Measurements from ENCODE around the gene UBL7. TPM values are rescaled to one million over a fixed set of nuclear protein-coding genes. Genes with fewer than 3 reads are reported as not detected.

Gene UBL7
- total RNA-seq, 1 donor from 2014 or later = 39.8 TPM

DNA sequence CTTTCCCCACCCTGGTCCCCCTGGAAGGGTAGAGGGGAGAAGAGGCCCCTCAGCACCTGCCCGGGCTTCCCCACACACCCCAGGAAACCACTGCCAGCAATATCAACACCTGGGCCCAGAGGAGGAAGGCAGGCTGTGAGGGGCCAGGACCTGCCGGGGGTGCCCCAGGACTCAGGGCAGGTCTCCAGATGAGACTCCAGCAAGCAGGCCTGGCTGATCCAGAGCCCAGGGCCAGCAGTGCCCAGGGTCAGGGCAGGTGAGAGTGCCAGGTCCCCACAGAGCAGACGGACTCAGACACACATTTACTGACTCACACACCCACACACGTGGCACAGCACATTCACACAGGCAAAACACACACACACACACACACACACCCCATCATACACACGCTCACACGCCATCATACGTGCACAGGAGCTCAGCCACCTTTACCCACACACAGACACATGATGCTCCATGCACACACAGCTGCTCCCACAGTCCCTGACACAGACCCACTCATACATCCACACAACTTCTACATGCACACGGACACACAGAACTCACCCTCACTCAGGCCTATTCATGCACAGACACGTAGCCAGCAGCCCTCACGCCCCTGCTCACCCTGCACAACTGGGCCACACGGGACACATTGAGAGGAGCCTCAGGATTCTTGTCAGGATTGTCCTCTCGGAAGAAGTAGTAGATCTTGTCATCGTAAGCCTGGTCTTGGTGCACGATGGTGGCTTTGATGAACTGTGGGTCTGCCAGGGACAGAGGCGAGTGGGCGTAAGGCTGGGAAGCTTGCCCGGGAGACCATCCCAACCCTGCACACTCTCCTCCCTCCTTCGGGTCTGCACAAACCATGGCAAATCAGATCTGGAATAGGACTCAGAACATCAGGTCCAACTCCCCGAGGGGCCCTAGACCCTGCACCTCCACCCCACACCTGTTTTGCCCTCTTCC lies 44.7 kb downstream of the UBL7 start:
- no peak overlapping the region for H3K4me3 ChIP-seq
- DNase-seq (ENCODE audit: extremely low spot score in 2 of 2) = no peak
- no peaks in the 10 kb centered on the region for H3K9me3 ChIP-seq
- no peaks in the 10 kb centered on the region for H3K27me3 ChIP-seq
- no peaks in the 10 kb centered on the region for H3K36me3 ChIP-seq
- H3K4me1 ChIP-seq = no peaks in the 10 kb centered on the region
- intact Hi-C loops (cut with DNase I) = no loop called here
- TF ChIP-seq POLR2A (IDR thresholded peaks at IDR 0.05) = no peak
- TF ChIP-seq, protein P1, sequence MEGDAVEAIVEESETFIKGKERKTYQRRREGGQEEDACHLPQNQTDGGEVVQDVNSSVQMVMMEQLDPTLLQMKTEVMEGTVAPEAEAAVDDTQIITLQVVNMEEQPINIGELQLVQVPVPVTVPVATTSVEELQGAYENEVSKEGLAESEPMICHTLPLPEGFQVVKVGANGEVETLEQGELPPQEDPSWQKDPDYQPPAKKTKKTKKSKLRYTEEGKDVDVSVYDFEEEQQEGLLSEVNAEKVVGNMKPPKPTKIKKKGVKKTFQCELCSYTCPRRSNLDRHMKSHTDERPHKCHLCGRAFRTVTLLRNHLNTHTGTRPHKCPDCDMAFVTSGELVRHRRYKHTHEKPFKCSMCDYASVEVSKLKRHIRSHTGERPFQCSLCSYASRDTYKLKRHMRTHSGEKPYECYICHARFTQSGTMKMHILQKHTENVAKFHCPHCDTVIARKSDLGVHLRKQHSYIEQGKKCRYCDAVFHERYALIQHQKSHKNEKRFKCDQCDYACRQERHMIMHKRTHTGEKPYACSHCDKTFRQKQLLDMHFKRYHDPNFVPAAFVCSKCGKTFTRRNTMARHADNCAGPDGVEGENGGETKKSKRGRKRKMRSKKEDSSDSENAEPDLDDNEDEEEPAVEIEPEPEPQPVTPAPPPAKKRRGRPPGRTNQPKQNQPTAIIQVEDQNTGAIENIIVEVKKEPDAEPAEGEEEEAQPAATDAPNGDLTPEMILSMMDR (IDR thresholded peaks at IDR 0.05) = no peak
- TF ChIP-seq POLR2AphosphoS5 (IDR thresholded peaks at IDR 0.05; ENCODE audit: insufficient read depth in 1 of 2, low read depth in 1 of 2) = no peak
- no peak overlapping the region for H3K27ac ChIP-seq

DNA sequence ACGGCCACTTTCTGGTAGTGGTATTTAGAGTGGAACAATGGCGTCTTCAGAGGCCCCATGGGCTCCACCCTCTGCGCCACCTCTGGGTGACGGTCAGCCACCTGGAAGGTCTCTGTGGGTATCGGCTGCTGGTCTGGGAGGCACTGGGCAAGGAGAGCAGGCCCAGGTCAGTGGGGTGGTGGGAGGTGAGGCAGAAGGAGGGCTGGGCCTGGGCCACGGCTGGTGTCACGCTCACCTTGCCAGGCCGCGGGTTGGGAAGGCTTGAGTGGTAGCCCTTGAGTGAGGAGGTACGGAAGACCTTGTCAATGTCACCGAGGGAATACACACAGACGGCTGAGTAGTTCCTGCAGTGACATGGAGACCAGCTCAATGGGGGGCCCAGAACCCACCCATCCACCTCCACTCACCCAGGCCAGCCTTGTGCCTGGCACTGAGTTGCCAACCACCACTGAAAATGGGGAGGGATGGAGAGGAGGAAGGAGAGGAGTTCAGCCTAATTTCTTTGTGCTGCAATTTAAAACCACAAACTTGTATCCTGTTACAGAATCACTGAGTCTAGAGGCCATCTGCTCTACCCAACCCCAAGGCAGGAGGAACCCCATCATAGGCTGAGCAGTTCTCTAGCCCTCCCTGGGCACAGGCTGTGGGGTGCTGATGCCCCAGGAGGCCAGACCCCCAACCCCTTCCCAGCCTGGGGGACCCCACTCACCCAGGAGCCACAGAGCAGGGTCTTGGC lies 46.2 kb downstream of the UBL7 start:
- no peak overlapping the region for H3K27ac ChIP-seq
- H3K27me3 ChIP-seq = no peaks in the 10 kb centered on the region
- H3K36me3 ChIP-seq = no peaks in the 10 kb centered on the region
- H3K4me3 ChIP-seq = no peak overlapping the region
- TF ChIP-seq POLR2A (IDR thresholded peaks at IDR 0.05) (no peak), POLR2AphosphoS5 (IDR thresholded peaks at IDR 0.05; ENCODE audit: insufficient read depth in 1 of 2, low read depth in 1 of 2) (no peak)
- TF ChIP-seq, protein P1 (IDR thresholded peaks at IDR 0.05) = no peak
- intact Hi-C loops (cut with DNase I) = no loop called here
- H3K4me1 ChIP-seq = no peaks in the 10 kb centered on the region
- DNase-seq (ENCODE audit: extremely low spot score in 2 of 2) = no peak
- H3K9me3 ChIP-seq = no peaks in the 10 kb centered on the region

DNA sequence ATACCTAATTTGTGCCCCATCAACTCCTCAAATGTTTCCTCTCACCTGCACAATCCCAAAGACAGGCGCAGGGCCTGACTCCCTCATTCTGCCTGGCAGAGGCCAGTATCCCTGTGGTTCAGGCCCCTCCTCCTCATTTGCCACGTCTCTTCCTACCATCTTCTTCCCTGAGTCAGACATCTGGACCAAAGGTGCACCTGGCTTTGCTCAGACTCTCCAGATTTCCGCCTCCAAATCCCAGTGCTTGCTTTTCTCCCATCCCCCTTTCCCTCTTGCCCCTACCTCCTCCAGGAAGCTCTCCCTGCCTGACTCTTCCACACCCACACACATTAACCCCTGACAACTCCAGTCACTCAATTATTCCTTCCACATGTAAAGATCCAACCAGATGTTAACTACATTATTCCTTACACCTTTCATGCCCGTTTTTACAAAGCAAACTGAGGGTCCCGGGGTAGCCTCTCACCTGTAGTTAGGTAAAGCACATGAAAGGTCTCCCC lies 46.8 kb downstream of the UBL7 start:
- Histone ChIP-seq H3K4me1 (no peaks in the 10 kb centered on the region), H3K9me3 (no peaks in the 10 kb centered on the region), H3K4me3 (no peak overlapping the region), H3K27me3 (no peaks in the 10 kb centered on the region), H3K27ac (no peak overlapping the region), H3K36me3 (no peaks in the 10 kb centered on the region)
- no peak for TF ChIP-seq POLR2A (IDR thresholded peaks at IDR 0.05)
- TF ChIP-seq, protein P1 (IDR thresholded peaks at IDR 0.05) = no peak
- TF ChIP-seq POLR2AphosphoS5 (IDR thresholded peaks at IDR 0.05; ENCODE audit: insufficient read depth in 1 of 2, low read depth in 1 of 2) = no peak
- no peak for DNase-seq (ENCODE audit: extremely low spot score in 2 of 2)
- intact Hi-C loops (cut with DNase I) = no loop called here

DNA sequence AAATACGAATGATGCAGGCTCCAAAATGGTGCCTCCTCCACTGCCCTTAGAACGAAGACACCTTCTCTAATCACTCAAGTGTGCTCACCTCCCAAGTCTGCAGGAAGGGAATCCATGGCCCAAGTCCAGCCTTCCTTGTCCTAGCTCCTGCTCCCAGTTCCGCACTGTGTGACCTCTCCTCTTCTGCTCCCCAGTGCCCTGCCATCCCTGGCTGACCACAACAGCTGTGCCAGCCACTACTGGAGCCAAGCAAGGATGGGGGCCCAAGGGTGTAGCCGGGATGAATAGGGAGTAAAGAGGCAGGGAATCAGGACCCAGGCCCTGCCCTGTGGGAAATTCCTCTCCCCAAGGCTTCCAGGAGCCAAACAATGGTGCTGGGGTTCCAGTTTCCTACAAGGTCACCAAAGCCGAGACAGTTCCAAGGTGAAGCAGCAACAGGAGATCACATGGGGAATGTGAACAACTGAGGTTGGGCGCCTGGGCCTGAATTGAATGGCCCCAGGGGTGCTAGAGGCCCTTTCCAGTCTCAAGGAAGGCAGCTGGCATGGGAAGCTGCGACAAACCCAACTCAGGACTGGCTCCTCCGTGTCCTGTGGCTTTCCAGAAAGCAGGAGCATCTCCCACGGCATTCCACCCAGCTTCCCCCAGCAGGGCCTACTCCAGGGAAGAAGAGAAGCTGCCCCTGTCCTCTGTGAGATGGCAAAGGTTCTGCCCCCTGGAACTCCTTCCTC lies 47.4 kb downstream of the UBL7 start:
- H3K36me3 ChIP-seq = no peaks in the 10 kb centered on the region
- TF ChIP-seq POLR2A (IDR thresholded peaks at IDR 0.05) (no peak), POLR2AphosphoS5 (IDR thresholded peaks at IDR 0.05; ENCODE audit: insufficient read depth in 1 of 2, low read depth in 1 of 2) (no peak)
- TF ChIP-seq, protein P1 (IDR thresholded peaks at IDR 0.05) = no peak
- no peaks in the 10 kb centered on the region for H3K4me1 ChIP-seq
- no peak for DNase-seq (ENCODE audit: extremely low spot score in 2 of 2)
- H3K27ac ChIP-seq = no peak overlapping the region
- no peaks in the 10 kb centered on the region for H3K9me3 ChIP-seq
- no peaks in the 10 kb centered on the region for H3K27me3 ChIP-seq
- intact Hi-C loops (cut with DNase I) = no loop called here
- H3K4me3 ChIP-seq = no peak overlapping the region
